Naive thymus-derived CD8-positive, alpha-beta T cell (primary cell): ENCODE results near the gene SNTA1. TPM values are rescaled to one million over a fixed set of nuclear protein-coding genes. Genes with fewer than 3 reads are reported as not detected.
"Not testable (repeated sequence)": the region's sequence is repeated elsewhere in the genome, so short reads cannot be mapped to it uniquely, and the experiment has no call there.

Experiments
- ATAC-seq, 2 donors: fragments of 150-1000 bp; cut with Tn5 transposase in 1 of 2; sonication (Bioruptor Pico), chemical (Tn5 transposase) in 1 of 2; 1 replicate in 1 of 2; 2 replicates in 1 of 2; pipeline ENCODE4 v1.10.0; 2021; ENCODE audit warnings: mild to moderate bottlenecking in 2 of 2, moderate library complexity in 2 of 2
- POLR2A ChIA-PET: fragments of 350-600 bp; sonication (Branson Sonifier 250); formaldehyde crosslinking; loops from one replicate; lab custom pipeline; 2021; ENCODE audit warnings: antibody characterized with exemption; lab: Charles Lee
- DNase-seq, 10 donors: peaks; one replicate each; pipeline versions ENCODE4 v3.0.0 to v3.0.0-alpha.2; 2020 to 2022
- H3K27ac Mint-ChIP-seq, 10 donors: one replicate each; pipeline ENCODE4 v1.8.0; 2020 to 2022; ENCODE audit warnings: mild to moderate bottlenecking in 10 of 10, mixed read lengths in 10 of 10, moderate library complexity in 4 of 10, inconsistent platforms in 1 of 10
- H3K27me3 Mint-ChIP-seq, 5 donors: one replicate each; pipeline ENCODE4 v1.8.0; 2021 to 2022; ENCODE audit warnings: mixed read lengths in 5 of 5
- H3K36me3 Mint-ChIP-seq, 3 donors: one replicate each; pipeline ENCODE4 v1.8.0; 2020 to 2022; ENCODE audit warnings: mixed read lengths in 3 of 3, mild to moderate bottlenecking in 2 of 3, inconsistent platforms in 1 of 3
- H3K4me1 Mint-ChIP-seq, 4 donors: one replicate each; pipeline ENCODE4 v1.8.0; 2021 to 2022; ENCODE audit warnings: mixed read lengths in 4 of 4
- H3K4me3 Mint-ChIP-seq, 10 donors: one replicate each; pipeline ENCODE4 v1.8.0; 2020 to 2022; ENCODE audit warnings: mild to moderate bottlenecking in 10 of 10, mixed read lengths in 10 of 10, moderate library complexity in 6 of 10, inconsistent platforms in 1 of 10
- H3K9me3 Mint-ChIP-seq, 9 donors: one replicate each; pipeline ENCODE4 v1.8.0; 2020 to 2022; ENCODE audit warnings: mixed read lengths in 9 of 9, mild to moderate bottlenecking in 3 of 9, inconsistent platforms in 1 of 9, moderate library complexity in 1 of 9
- polyA plus RNA-seq, 3 donors: library from polyadenylated mRNA; unstranded; fragments of 300-500 nt; fragmentation: Illumina TruSeq; gene quantifications; one replicate each; pipeline ENCODE4 v1.2.3, GENCODE V29; 2021
- total RNA-seq, 8 experiments: library from RNA in 2 of 8; stranded (reverse) in 2 of 8; gene quantifications; one replicate each; pipeline ENCODE4 v1.2.3 and lab custom pipeline; 2021 to 2026

Gene SNTA1
- total RNA-seq, result 1 to 10 TPM; 3.6 to 4.3 TPM
- 1 to 10 TPM; 6.1 to 9.1 (median 6.4) TPM for polyA plus RNA-seq
- 1.8 to 14.1 (median 6.9) reads per million in 6 experiments for total RNA-seq (lab: John Stamatoyannopoulos, UW)

DNA sequence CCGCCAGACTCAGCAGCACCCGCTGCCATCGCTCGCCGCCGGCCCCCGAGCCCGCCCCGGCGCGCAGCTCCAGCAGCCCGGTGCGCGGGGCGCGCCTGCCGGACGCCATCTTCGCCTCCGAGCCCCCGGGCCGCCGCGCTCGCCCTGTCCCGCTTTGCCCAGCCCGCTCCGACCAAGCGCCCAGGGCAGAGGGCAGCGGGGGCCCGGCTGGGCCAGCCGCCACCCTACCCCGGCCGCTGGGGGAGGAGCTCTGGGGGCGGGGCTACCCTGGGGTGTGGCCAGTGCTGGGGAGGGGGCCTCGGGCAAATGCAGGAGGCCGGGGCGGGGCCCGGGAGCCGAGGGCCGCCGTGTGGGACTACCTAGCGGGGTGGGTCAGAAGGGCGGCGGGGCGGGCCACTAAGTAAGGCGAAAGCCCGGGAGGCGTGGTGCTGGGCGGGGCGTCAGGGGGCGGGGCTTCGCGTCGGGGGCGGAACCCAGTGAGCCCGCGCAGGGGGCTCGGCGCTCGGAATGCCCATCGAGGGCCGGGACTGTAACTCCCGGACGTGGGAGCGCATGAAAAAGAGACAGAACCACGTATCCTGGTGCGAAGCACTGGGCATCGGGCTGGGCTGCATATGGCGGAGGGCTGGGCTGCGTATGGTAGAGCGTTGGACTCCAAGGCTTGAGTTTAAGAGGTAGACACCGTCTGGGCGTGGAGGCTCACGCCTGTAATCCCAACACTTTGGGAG is at the start of gene SNTA1:
Gene SNTA1, minus strand, starts transcription at position 252 of the 728 bp plus-strand sequence. Its CDS starts 143 bp downstream, at position 109.
- H3K4me1 Mint-ChIP-seq, result peaks cover 14 to 31% (median 26%) of the 10 kb centered on the region in 4 donors
- H3K27me3 Mint-ChIP-seq, result no peaks in the 10 kb centered on the region
- DNase-seq (peak; percentile 60 to 92 (median 78)), ATAC-seq (peak; percentile 63 to 71)
- POLR2A ChIA-PET, result interaction anchor here (0.6 to 3.8 kb wide), 11 partner anchors 11 to 669 kb away, joined by 3 to 22 read pairs (median 6); partner anchors contain the start of genes ACTL10, CBFA2T2, CDK5RAP1 and EIF2S2
- peak within 1 kb of the TSS; percentile 87 to 96 (median 92) for H3K4me3 Mint-ChIP-seq
- no peaks in the 10 kb centered on the region for H3K36me3 Mint-ChIP-seq
- no peaks in the 10 kb centered on the region for H3K9me3 Mint-ChIP-seq
- peak within 1 kb of the TSS; percentile 76 to 96 (median 92) for H3K27ac Mint-ChIP-seq

DNA sequence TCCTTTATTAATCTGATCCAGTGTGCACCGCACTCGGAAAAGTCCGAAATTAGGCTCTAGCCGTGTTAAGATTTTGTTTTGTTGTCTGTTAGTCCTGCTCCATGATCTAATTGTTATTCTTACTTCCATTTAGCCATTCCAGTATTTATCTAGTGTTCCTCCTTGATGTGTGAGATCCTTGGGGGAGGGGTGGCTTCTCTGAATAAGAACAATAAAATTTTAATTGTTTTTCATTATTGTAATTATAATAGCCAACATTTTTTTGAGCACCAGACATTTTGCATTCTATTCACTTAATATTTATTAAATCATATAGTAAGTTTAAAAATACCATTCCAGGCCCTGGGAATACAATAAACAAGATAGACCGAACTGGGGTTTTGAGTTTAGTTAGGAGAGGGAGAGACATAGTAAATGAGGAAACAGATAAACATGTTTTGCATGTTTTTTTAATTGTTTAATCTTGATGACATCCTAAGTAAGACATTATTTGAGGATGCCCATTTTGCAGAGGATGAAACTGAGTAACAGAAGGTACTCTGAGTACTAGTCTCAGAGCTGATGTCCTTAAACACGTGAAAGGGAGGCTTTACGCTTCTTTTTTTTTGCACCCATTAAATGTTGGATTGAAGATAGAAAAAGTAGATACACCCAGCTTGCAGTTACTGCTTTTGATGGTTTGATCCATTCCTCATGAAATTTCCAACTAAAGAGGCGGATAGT is 47.5 kb upstream of the SNTA1 start:
- Mint-ChIP-seq H3K4me3 (peak overlapping the region; percentile 81 to 93 (median 86)), H3K27me3 (no peaks in the 10 kb centered on the region)
- POLR2A ChIA-PET, result interaction anchor here (0.6 to 2.5 kb wide), 9 partner anchors 25 to 621 kb away, joined by 3 to 22 read pairs (median 9); partner anchors contain the start of genes EIF2S2, RALY and SNTA1

DNA sequence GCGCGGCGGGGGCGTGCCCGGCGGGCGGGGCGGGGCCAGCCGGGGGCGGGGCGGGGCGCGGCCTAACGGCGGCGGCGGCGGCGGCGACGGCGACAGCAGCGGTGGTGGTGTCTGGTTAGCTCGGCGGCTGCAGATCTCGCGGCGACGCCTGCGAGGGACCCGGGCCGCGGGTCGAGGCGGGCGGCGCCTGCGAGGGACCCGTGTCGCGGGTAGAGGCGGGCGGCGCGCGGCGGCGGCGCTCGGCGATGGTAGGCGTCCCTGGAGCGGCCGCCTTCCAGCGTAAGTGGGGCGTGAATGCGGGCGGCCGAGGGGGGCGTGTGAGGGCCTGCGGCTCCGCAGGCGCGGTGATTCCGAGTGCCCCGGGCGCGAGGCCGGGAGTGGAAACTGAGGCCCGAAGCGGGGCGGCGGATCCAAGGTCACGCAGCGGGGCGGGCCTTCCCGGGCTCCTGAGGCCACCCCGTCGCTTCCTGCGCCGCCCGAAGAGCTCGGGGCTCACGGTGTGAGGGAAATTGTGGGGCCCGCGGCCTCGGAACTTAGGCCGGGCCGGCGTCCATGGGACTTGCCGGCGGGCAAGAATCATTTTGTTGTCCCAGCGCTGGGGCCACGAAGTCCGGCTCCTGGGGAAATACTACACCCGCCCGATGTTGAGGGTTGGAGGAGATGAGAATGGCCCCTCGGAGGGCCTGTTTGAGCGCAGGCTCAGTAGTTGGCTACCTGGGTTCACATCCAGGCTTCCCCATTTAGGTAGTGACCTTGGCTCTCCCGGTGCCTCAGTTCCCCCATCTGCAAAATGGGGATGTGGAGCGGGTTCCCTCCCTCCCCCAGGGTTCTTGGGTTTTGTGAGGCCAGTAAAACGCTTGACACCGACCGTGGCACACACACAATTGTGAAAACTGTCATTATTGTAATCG is 46.7 kb upstream of the SNTA1 start, which contains the start of gene CBFA2T2:
Gene CBFA2T2, plus strand, starts transcription at position 74 of the 911 bp plus-strand sequence. Its CDS starts 172 bp downstream, at position 246.
- peak within 1 kb of the TSS; percentile 82 to 98 (median 94) for H3K27ac Mint-ChIP-seq
- no peaks in the 10 kb centered on the region for H3K9me3 Mint-ChIP-seq
- H3K4me1 Mint-ChIP-seq, result peaks cover 6 to 33% (median 17%) of the 10 kb centered on the region in 4 donors
- H3K4me3 Mint-ChIP-seq, result peak within 1 kb of the TSS; percentile 81 to 93 (median 88)
- POLR2A ChIA-PET, result interaction anchor here (0.5 to 2.5 kb wide), 22 partner anchors 11 to 622 kb away, joined by 3 to 22 read pairs (median 6); partner anchors contain the start of genes ACTL10, C20orf144, CDK5RAP1 and EIF2S2
- peak in 1 of 2 donors; percentile 61 for ATAC-seq
- H3K27me3 Mint-ChIP-seq, result no peaks in the 10 kb centered on the region
- peak in 2 of 10 donors; percentile 1 to 63 for DNase-seq
- peaks cover 0 to 10% (median 1%) of the 10 kb centered on the region in 3 donors for H3K36me3 Mint-ChIP-seq

More for the DNA sequence above, 47.5 kb upstream of the SNTA1 start:
- DNase-seq (no peak), ATAC-seq (no peak)
- peaks cover 8 to 36% (median 21%) of the 10 kb centered on the region in 4 donors for H3K4me1 Mint-ChIP-seq
- H3K9me3 Mint-ChIP-seq, result no peaks in the 10 kb centered on the region
- peak overlapping the region; percentile 59 to 97 (median 84) for H3K27ac Mint-ChIP-seq
- H3K36me3 Mint-ChIP-seq, result peaks cover 0 to 10% (median 1%) of the 10 kb centered on the region in 3 donors

DNA sequence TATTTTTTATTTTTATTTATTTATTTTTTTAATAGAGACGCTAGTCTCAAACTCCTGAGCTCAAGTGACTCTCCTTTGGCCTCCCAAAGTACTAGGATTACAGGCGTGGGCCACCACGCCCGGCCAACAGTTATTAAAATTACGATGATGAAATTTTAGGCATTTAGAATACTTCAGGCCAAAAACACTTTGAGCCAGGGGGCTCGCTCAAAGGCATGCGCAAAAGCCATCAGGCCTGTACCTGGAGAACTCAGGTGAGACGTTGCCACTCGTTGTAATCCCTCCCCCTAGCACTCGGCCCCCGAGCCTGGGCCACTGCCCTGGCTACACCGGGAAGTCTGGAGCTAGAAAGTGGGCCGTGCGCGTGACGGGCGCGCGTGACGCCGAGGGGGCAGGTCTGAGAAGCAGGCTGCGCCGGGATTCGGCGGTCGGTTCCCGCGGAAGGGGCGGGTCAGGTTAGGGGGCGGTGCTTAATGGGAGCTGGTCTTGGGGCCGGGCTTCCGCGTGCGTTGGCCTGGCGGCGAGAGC is 46.0 kb upstream of the SNTA1 start:
- Mint-ChIP-seq H3K4me1 (peaks cover 6 to 30% (median 15%) of the 10 kb centered on the region in 4 donors), H3K27ac (peak overlapping the region; percentile 82 to 98 (median 94)), H3K36me3 (peaks cover 0 to 7% (median 0%) of the 10 kb centered on the region in 3 donors), H3K27me3 (no peaks in the 10 kb centered on the region), H3K4me3 (peak overlapping the region; percentile 81 to 93 (median 86)), H3K9me3 (no peaks in the 10 kb centered on the region)
- POLR2A ChIA-PET, result interaction anchor here (0.5 to 2.5 kb wide), 22 partner anchors 10 to 623 kb away, joined by 3 to 22 read pairs (median 6); partner anchors contain the start of genes ACTL10, C20orf144, CDK5RAP1 and EIF2S2
- peak; percentile 92 to 94 for ATAC-seq
- peak; percentile 97 to 99 (median 99) for DNase-seq

DNA sequence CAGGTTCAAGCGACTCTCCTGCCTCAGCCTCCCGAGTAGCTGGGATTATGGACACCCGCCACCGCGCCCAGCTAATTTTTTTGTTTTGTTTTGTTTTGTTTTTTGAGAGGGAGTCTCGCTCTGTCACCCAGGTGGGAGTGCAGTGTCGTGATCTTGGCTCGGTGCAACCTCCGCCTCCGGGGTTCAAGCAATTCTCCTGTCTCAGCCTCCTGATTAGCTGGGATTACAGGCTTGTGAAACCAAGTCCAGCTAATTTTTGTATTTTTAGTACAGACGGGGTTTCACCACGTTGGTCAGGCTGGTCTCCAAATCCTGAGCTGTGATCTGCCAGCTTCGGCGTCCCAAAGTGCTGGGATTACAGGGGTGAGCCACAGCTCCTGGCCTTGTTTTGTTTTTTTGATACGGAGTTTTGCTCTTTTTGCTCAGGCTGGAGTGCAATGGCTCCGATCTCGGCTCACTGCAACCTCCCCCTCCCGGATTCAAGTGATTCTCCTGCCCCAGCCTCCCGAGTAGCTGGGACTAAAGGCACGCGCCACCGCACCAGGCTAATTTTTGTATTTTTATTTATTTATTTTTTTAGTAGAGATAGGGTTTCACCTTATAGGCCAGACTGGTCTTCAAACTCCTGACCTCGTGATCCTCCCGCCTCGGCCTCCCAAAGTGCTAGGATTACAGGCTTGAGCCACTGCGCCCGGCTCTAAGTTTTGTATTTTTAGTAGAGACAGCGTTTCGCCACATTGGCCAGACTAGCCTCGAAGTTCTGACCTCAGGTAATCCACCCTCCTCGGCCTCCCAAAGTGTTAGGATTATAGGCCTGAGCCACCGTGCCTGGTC is 45.3 kb upstream of the SNTA1 start:
- not testable (repeated sequence) for ATAC-seq, DNase-seq, H3K36me3 Mint-ChIP-seq, H3K27me3 Mint-ChIP-seq, H3K9me3 Mint-ChIP-seq
- Mint-ChIP-seq H3K27ac (peak overlapping the region; percentile 19 to 97 (median 82)), H3K4me3 (peak overlapping the region in 8 of 10 donors; percentile 32 to 85 (median 41)), H3K4me1 (peaks cover 6 to 30% (median 15%) of the 10 kb centered on the region in 4 donors)
- POLR2A ChIA-PET, result interaction anchor here (0.8 to 2.5 kb wide), 15 partner anchors 45 to 624 kb away, joined by 3 to 22 read pairs (median 7); partner anchors contain the start of genes ACTL10, C20orf144, CDK5RAP1 and EIF2S2

DNA sequence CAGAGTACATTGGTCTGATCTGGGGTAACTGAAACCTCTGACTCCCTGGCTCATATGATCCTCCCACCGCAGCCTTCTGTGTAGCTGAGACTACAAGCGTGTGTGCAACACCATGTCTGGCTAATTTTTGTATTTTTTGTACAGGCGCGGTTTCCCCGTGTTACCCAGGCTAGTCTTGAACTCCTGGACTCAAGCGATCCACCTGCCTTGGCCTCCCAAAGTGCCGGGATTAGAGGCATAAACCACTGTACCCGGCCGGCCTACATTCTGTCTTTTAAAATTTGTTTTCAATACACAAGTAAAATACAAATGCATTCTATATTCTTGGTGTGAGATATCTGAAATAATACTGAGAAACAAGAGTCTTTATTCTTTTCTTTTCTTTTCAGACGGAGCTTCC is 44.6 kb upstream of the SNTA1 start:
- H3K36me3 Mint-ChIP-seq, result peaks cover 0 to 2% (median 0%) of the 10 kb centered on the region in 3 donors
- DNase-seq (no peak), ATAC-seq (no peak)
- no peaks in the 10 kb centered on the region for H3K9me3 Mint-ChIP-seq
- peaks cover 6 to 27% (median 13%) of the 10 kb centered on the region in 4 donors for H3K4me1 Mint-ChIP-seq
- H3K27me3 Mint-ChIP-seq, result no peaks in the 10 kb centered on the region
- POLR2A ChIA-PET, result interaction anchor here (0.7 to 2.5 kb wide), 3 partner anchors 63 to 244 kb away, joined by 3 to 18 read pairs (median 13); partner anchors contain the start of gene ZNF341
- peak overlapping the region in 3 of 10 donors; percentile 7 to 36 (median 32) for H3K4me3 Mint-ChIP-seq
- peak overlapping the region in 7 of 10 donors; percentile 5 to 83 (median 40) for H3K27ac Mint-ChIP-seq

DNA sequence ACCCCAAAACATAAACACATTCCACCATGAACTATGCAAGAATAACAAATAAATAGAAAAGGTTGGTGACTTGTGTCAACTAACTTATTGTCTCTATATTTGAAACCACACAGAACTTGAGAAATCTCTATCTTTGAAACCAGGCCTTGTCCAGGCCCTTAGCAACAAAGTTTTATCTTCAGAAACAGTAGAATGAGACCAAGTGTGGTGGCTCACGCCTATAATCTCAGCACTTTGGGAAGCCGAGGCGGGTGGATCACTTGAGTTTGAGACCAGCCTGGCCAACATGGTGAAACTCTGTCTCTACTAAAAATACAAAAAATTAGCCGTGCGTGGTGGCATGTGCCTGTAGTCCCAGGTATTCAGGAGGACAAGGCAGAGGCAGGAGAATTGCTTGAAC is 39.6 kb upstream of the SNTA1 start:
- peak overlapping the region in 2 of 10 donors; percentile 50 to 57 for H3K27ac Mint-ChIP-seq
- H3K27me3 Mint-ChIP-seq, ATAC-seq, H3K4me3 Mint-ChIP-seq, H3K9me3 Mint-ChIP-seq, H3K4me1 Mint-ChIP-seq, POLR2A ChIA-PET, H3K36me3 Mint-ChIP-seq, DNase-seq: not testable (repeated sequence)

DNA sequence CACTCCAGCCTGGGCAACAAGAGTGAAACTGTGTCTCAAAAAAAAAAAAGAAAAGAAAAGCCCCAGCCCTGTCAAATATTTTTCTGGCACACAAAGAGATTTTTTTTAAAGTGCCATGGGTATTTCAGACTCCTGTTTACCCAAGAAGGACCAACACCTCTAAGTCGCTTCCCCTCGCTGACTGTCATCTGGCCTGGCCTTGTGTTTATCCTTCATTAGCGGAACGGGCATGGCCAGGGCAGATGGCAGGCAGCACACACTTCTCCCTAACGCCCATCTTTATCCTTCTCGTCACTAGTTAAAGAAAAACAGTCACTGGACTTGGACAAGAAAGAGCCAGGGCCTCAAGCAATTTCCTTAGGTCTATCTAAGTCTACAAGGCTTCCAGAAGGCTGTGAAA is 39.0 kb upstream of the SNTA1 start:
- ATAC-seq (no peak), DNase-seq (no peak)
- H3K9me3 Mint-ChIP-seq, result no peaks in the 10 kb centered on the region
- H3K27ac Mint-ChIP-seq, result no peak overlapping the region
- no peak overlapping the region for H3K4me3 Mint-ChIP-seq
- no peaks in the 10 kb centered on the region for H3K27me3 Mint-ChIP-seq
- no peaks in the 10 kb centered on the region for H3K36me3 Mint-ChIP-seq
- H3K4me1 Mint-ChIP-seq, result peaks cover 0 to 4% (median 0%) of the 10 kb centered on the region in 4 donors
- POLR2A ChIA-PET, result no interaction called here

DNA sequence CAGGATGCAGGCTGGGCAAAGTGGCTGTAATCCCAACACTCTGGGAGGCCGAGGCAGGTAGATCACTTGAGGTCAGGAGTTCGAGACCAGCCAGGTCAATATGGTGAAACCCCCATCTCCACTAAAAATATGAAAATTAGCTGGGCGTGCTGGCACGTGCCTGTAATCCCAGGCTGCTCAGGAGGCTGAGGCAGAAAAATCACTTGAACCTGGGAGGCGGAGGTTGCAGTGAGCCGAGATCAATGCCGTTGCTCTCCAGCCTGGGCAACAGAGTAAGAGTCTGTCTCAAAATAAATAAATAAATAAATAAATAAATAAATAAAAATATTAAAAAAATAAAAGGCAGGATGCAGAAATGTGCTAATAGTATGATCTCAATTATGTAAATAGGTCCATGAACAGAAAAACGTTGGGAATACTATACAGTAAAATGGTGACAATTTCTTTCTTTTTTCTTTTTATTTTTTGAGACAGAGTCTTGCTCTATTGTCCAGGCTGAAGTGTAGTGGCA is 37.9 kb upstream of the SNTA1 start:
- Mint-ChIP-seq H3K9me3 (no peaks in the 10 kb centered on the region), H3K36me3 (no peaks in the 10 kb centered on the region), H3K4me1 (peaks cover 0 to 4% (median 0%) of the 10 kb centered on the region in 4 donors), H3K4me3 (no peak overlapping the region), H3K27me3 (no peaks in the 10 kb centered on the region), H3K27ac (no peak overlapping the region)
- POLR2A ChIA-PET, result no interaction called here
- DNase-seq, result no peak
- ATAC-seq, result no peak

DNA sequence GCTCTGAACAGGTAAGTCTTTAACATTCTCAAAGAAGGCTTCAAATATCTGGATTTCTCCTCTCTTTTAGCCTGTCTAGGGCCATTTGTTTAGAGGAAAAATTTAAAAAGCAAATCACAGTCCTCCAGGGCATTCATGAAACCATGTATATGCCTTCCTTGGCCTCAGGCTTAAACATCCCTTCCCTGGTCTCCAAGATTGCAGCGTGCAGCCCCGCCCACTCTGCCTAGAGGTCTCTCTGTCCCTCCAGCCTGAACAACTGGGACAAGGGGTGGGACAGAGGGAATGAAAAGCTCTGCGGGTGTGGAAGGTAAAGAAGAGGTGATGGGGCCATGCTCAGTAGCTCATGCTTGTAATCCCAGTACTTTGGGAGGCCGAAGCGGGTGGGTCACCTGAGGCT is 36.5 kb upstream of the SNTA1 start:
- POLR2A ChIA-PET, result interaction anchor here (0.6 kb wide), 1 partner anchor 76 kb away, joined by 4 read pairs; no protein-coding TSS in a partner anchor

More for the DNA sequence above, 36.5 kb upstream of the SNTA1 start:
- no peaks in the 10 kb centered on the region for H3K36me3 Mint-ChIP-seq
- H3K4me3 Mint-ChIP-seq, result no peak overlapping the region
- H3K27me3 Mint-ChIP-seq, result no peaks in the 10 kb centered on the region
- no peaks in the 10 kb centered on the region for H3K9me3 Mint-ChIP-seq
- peaks cover 0 to 4% (median 0%) of the 10 kb centered on the region in 4 donors for H3K4me1 Mint-ChIP-seq
- no peak for DNase-seq
- peak overlapping the region in 1 of 10 donors; percentile 2 for H3K27ac Mint-ChIP-seq
- ATAC-seq, result no peak
